CD4-positive, alpha-beta memory T cell (primary cell): ENCODE data around the gene SLC35F4. TPM values are rescaled to one million over a fixed set of nuclear protein-coding genes. Genes with fewer than 3 reads are reported as not detected.
"Not testable (repeated sequence)": the region's sequence is repeated elsewhere in the genome, so short reads cannot be mapped to it uniquely, and the experiment has no call there.

Source experiments
- CTCF ChIA-PET: fragments of 350-600 bp; sonication (Branson Sonifier 250); formaldehyde crosslinking; loops from one replicate; lab custom pipeline; 2021; ENCODE audit warnings: inconsistent platforms; ENCODE audit not compliant: partially characterized antibody; lab: Charles Lee
- POLR2A ChIA-PET: fragments of 350-600 bp; sonication (Branson Sonifier 250); formaldehyde crosslinking; loops from one replicate; lab custom pipeline; 2021; ENCODE audit not compliant: partially characterized antibody; lab: Charles Lee
- DNase-seq, 5 donors: peaks; one replicate each; pipeline versions ENCODE4 v3.0.0 to v3.0.0-alpha.2; 2020 to 2022; ENCODE audit warnings: mixed read lengths in 1 of 5
- H3K27ac ChIP-seq: one replicate; pipeline ENCODE4 v1.7.0; 2013; ENCODE audit warnings: low read depth, low read length
- H3K27me3 ChIP-seq: 2 replicates; pipeline ENCODE4 v1.7.0; 2013; ENCODE audit warnings: mild to moderate bottlenecking, low read length, moderate library complexity; ENCODE audit not compliant: insufficient read depth
- H3K36me3 ChIP-seq: 2 replicates; pipeline ENCODE4 v1.7.0; 2013; ENCODE audit warnings: mild to moderate bottlenecking, low read length, moderate library complexity; ENCODE audit not compliant: insufficient read depth
- H3K4me1 ChIP-seq: 2 replicates; pipeline ENCODE4 v1.7.0; 2013; ENCODE audit warnings: mild to moderate bottlenecking, low read length, moderate library complexity; ENCODE audit not compliant: insufficient read depth
- H3K4me3 ChIP-seq, 2 donors: one replicate each; pipeline ENCODE4 v1.7.0; 2013; ENCODE audit warnings: low read length in 2 of 2, mild to moderate bottlenecking in 1 of 2
- H3K9me3 ChIP-seq, 2 donors: one replicate each; pipeline ENCODE4 v1.7.0; 2013; ENCODE audit warnings: low read length in 2 of 2, control low read depth in 1 of 2; ENCODE audit not compliant: control insufficient read depth in 1 of 2
- H3K27ac Mint-ChIP-seq, 7 donors: one replicate each; pipeline ENCODE4 v1.8.0; 2020 to 2021; ENCODE audit warnings: mixed read lengths in 7 of 7, mild to moderate bottlenecking in 6 of 7, inconsistent platforms in 3 of 7, moderate library complexity in 3 of 7
- H3K27me3 Mint-ChIP-seq, 2 donors: one replicate each; pipeline ENCODE4 v1.8.0; 2020 to 2021; ENCODE audit warnings: mixed read lengths in 2 of 2
- H3K36me3 Mint-ChIP-seq, 2 donors: one replicate each; pipeline ENCODE4 v1.8.0; 2020 to 2021; ENCODE audit warnings: mixed read lengths in 2 of 2, inconsistent platforms in 1 of 2, mild to moderate bottlenecking in 1 of 2
- H3K4me1 Mint-ChIP-seq, 4 donors: one replicate each; pipeline ENCODE4 v1.8.0; 2020 to 2021; ENCODE audit warnings: mixed read lengths in 4 of 4, mild to moderate bottlenecking in 1 of 4
- H3K4me3 Mint-ChIP-seq, 8 donors: one replicate each; pipeline ENCODE4 v1.8.0; 2020 to 2021; ENCODE audit warnings: mixed read lengths in 8 of 8, mild to moderate bottlenecking in 7 of 8, moderate library complexity in 6 of 8, inconsistent platforms in 3 of 8
- H3K9me3 Mint-ChIP-seq, 8 donors: one replicate each; pipeline ENCODE4 v1.8.0; 2020 to 2021; ENCODE audit warnings: mixed read lengths in 8 of 8, mild to moderate bottlenecking in 5 of 8, inconsistent platforms in 3 of 8, moderate library complexity in 1 of 8
- intact Hi-C: fragments of 100-400 bp; cut with micrococcal nuclease; formaldehyde crosslinking; loops from one replicate; pipeline ENCODE4 v1.15.1; 2023
- polyA plus RNA-seq, 2 donors: library from polyadenylated mRNA; unstranded; fragments of 300-500 nt; fragmentation: Illumina TruSeq; gene quantifications; one replicate each; pipeline ENCODE4 v1.2.3, GENCODE V29; 2021
- total RNA-seq, 2 experiments: library from RNA; stranded (reverse); gene quantifications; one replicate each; pipeline ENCODE4 v1.2.3, GENCODE V29; 2021

Gene SLC35F4
- total and polyA plus RNA-seq, 4 experiments from 2014 or later = not detected

- H3K36me3 ChIP-seq = no peaks in the 10 kb centered on the region
- CTCF ChIA-PET = no interaction called here
Observed at GRCh38 chr14:57709909-57710308, 156.0 kb downstream of the SLC35F4 start.

GRCh38 chr14:57709086-57709485, 156.8 kb downstream of the SLC35F4 start:
- CTCF ChIA-PET, H3K27me3 Mint-ChIP-seq, H3K36me3 ChIP-seq: not testable (repeated sequence)

More at GRCh38 chr14:57709909-57710308, 156.0 kb downstream of the SLC35F4 start:
- no peak overlapping the region for H3K4me3 Mint-ChIP-seq
- no peaks in the 10 kb centered on the region for H3K4me1 Mint-ChIP-seq
- H3K9me3 Mint-ChIP-seq = peaks cover 2 to 29% (median 13%) of the 10 kb centered on the region in 8 donors
- H3K36me3 Mint-ChIP-seq = no peaks in the 10 kb centered on the region
- H3K27ac Mint-ChIP-seq = no peak overlapping the region
- intact Hi-C loops = no loop called here
- Histone ChIP-seq H3K27ac (no peak overlapping the region), H3K4me1 (no peaks in the 10 kb centered on the region), H3K4me3 (no peak overlapping the region), H3K27me3 (no peaks in the 10 kb centered on the region), H3K9me3 (peaks cover 0 to 4% of the 10 kb centered on the region in 2 donors)
- POLR2A ChIA-PET = no interaction called here
- H3K27me3 Mint-ChIP-seq = no peaks in the 10 kb centered on the region
- DNase-seq = no peak

GRCh38 chr14:57707219-57707618, 158.7 kb downstream of the SLC35F4 start:
- ChIA-PET CTCF (no interaction called here), POLR2A (no interaction called here)
- Mint-ChIP-seq H3K27ac (no peak overlapping the region), H3K4me3 (no peak overlapping the region), H3K4me1 (no peaks in the 10 kb centered on the region), H3K27me3 (no peaks in the 10 kb centered on the region), H3K9me3 (peaks cover 2 to 29% (median 13%) of the 10 kb centered on the region in 8 donors), H3K36me3 (no peaks in the 10 kb centered on the region)
- intact Hi-C loops = no loop called here
- H3K27ac ChIP-seq = no peak overlapping the region
- no peaks in the 10 kb centered on the region for H3K4me1 ChIP-seq
- DNase-seq = no peak
- H3K4me3 ChIP-seq = no peak overlapping the region
- H3K27me3 ChIP-seq = no peaks in the 10 kb centered on the region
- H3K36me3 ChIP-seq = no peaks in the 10 kb centered on the region
- peaks cover 0 to 4% of the 10 kb centered on the region in 2 donors for H3K9me3 ChIP-seq

More at GRCh38 chr14:57709086-57709485, 156.8 kb downstream of the SLC35F4 start:
- H3K9me3 ChIP-seq, H3K4me1 Mint-ChIP-seq, H3K36me3 Mint-ChIP-seq, H3K4me3 ChIP-seq, H3K27ac ChIP-seq, intact Hi-C loops, H3K27ac Mint-ChIP-seq, DNase-seq, H3K4me3 Mint-ChIP-seq, H3K27me3 ChIP-seq, POLR2A ChIA-PET, H3K4me1 ChIP-seq: not testable (repeated sequence)
- H3K9me3 Mint-ChIP-seq = peaks cover 2 to 29% (median 13%) of the 10 kb centered on the region in 8 donors

GRCh38 chr14:57704763-57705162, 161.1 kb downstream of the SLC35F4 start:
- Histone ChIP-seq H3K27me3 (no peaks in the 10 kb centered on the region), H3K4me3 (no peak overlapping the region), H3K4me1 (no peaks in the 10 kb centered on the region), H3K27ac (no peak overlapping the region), H3K36me3 (no peaks in the 10 kb centered on the region), H3K9me3 (no peaks in the 10 kb centered on the region)
- intact Hi-C loops = no loop called here
- H3K27ac Mint-ChIP-seq = no peak overlapping the region
- no peaks in the 10 kb centered on the region for H3K36me3 Mint-ChIP-seq
- H3K9me3 Mint-ChIP-seq = peaks cover 0 to 17% (median 7%) of the 10 kb centered on the region in 8 donors
- ChIA-PET POLR2A (no interaction called here), CTCF (no interaction called here)
- no peaks in the 10 kb centered on the region for H3K4me1 Mint-ChIP-seq
- H3K27me3 Mint-ChIP-seq = no peaks in the 10 kb centered on the region
- no peak overlapping the region for H3K4me3 Mint-ChIP-seq
- DNase-seq = no peak

- DNase-seq = no peak
- Histone ChIP-seq H3K27me3 (no peaks in the 10 kb centered on the region), H3K36me3 (no peaks in the 10 kb centered on the region), H3K4me3 (no peak overlapping the region), H3K4me1 (no peaks in the 10 kb centered on the region), H3K9me3 (no peaks in the 10 kb centered on the region), H3K27ac (no peak overlapping the region)
- Mint-ChIP-seq H3K27ac (no peak overlapping the region), H3K9me3 (peaks cover 0 to 5% (median 1%) of the 10 kb centered on the region in 8 donors), H3K36me3 (no peaks in the 10 kb centered on the region), H3K4me1 (no peaks in the 10 kb centered on the region), H3K4me3 (no peak overlapping the region), H3K27me3 (no peaks in the 10 kb centered on the region)
- intact Hi-C loops = no loop called here
- CTCF ChIA-PET = no interaction called here
- POLR2A ChIA-PET = no interaction called here
Observed at GRCh38 chr14:57699947-57700346, 165.9 kb downstream of the SLC35F4 start.

GRCh38 chr14:57692671-57693070, 173.2 kb downstream of the SLC35F4 start:
- no peak for DNase-seq
- Mint-ChIP-seq H3K4me3 (no peak overlapping the region), H3K36me3 (no peaks in the 10 kb centered on the region), H3K4me1 (no peaks in the 10 kb centered on the region), H3K27me3 (no peaks in the 10 kb centered on the region), H3K27ac (no peak overlapping the region), H3K9me3 (peaks cover 0 to 8% (median 3%) of the 10 kb centered on the region in 8 donors)
- POLR2A ChIA-PET = no interaction called here
- Histone ChIP-seq H3K9me3 (no peaks in the 10 kb centered on the region), H3K27me3 (no peaks in the 10 kb centered on the region), H3K27ac (no peak overlapping the region), H3K4me1 (no peaks in the 10 kb centered on the region), H3K4me3 (no peak overlapping the region), H3K36me3 (no peaks in the 10 kb centered on the region)
- intact Hi-C loops = no loop called here
- CTCF ChIA-PET = no interaction called here

GRCh38 chr14:57687416-57687815, 178.5 kb downstream of the SLC35F4 start:
- Mint-ChIP-seq H3K4me1 (no peaks in the 10 kb centered on the region), H3K27me3 (no peaks in the 10 kb centered on the region), H3K9me3 (peaks cover 0 to 5% (median 2%) of the 10 kb centered on the region in 8 donors), H3K4me3 (no peak overlapping the region), H3K36me3 (no peaks in the 10 kb centered on the region), H3K27ac (no peak overlapping the region)
- Histone ChIP-seq H3K4me3 (no peak overlapping the region), H3K36me3 (no peaks in the 10 kb centered on the region), H3K27me3 (no peaks in the 10 kb centered on the region), H3K4me1 (no peaks in the 10 kb centered on the region), H3K9me3 (no peaks in the 10 kb centered on the region), H3K27ac (no peak overlapping the region)
- no peak for DNase-seq
- ChIA-PET CTCF (no interaction called here), POLR2A (no interaction called here)
- intact Hi-C loops = no loop called here

GRCh38 chr14:57686304-57686703, 179.6 kb downstream of the SLC35F4 start:
- ChIA-PET POLR2A (no interaction called here), CTCF (no interaction called here)
- Histone ChIP-seq H3K4me3 (no peak overlapping the region), H3K27ac (no peak overlapping the region), H3K4me1 (no peaks in the 10 kb centered on the region), H3K27me3 (no peaks in the 10 kb centered on the region), H3K9me3 (no peaks in the 10 kb centered on the region), H3K36me3 (no peaks in the 10 kb centered on the region)
- intact Hi-C loops = no loop called here
- Mint-ChIP-seq H3K4me3 (no peak overlapping the region), H3K27ac (no peak overlapping the region), H3K36me3 (no peaks in the 10 kb centered on the region), H3K9me3 (peaks cover 0 to 5% (median 2%) of the 10 kb centered on the region in 8 donors), H3K27me3 (no peaks in the 10 kb centered on the region), H3K4me1 (no peaks in the 10 kb centered on the region)
- no peak for DNase-seq
